ENCODE results near the gene DBP. TPM values are rescaled to one million over a fixed set of nuclear protein-coding genes. Genes with fewer than 3 reads are reported as not detected.

Gene DBP
- total and polyA plus RNA-seq, 2 donors (not counting 1 experiment from before 2014, with no cell fraction given), result 4.8 to 23.6 TPM

- H3K27me3 ChIP-seq (ENCODE audit: control insufficient read depth, insufficient read depth, low read length), result no peaks in the 10 kb centered on the region
- H3K9ac ChIP-seq (ENCODE audit: insufficient read depth, low read length), result no peak overlapping the region
- no peak for DNase-seq (ENCODE audit: low read depth in 2 of 2)
- H3K79me2 ChIP-seq (ENCODE audit: control insufficient read depth, insufficient read depth, low read length), result no peaks in the 10 kb centered on the region
- H3K4me1 ChIP-seq (ENCODE audit: control insufficient read depth, extremely low read depth, insufficient read depth, low read length), result peaks cover 8% of the 10 kb centered on the region
- no peak overlapping the region for H3K27ac ChIP-seq (ENCODE audit: insufficient read depth, low read length)
- H3K4me3 ChIP-seq (replicated peaks in 1 of 4; ENCODE audit: control extremely low read depth in 1 of 4, insufficient read depth in 1 of 4, low read depth in 3 of 4, low read length in 4 of 4), result no peak overlapping the region
- no peaks in the 10 kb centered on the region for H4K20me1 ChIP-seq (ENCODE audit: control insufficient read depth, extremely low read depth, insufficient read depth, low read length)
- no peak overlapping the region for H2AFZ ChIP-seq (ENCODE audit: low read length)
- H3K4me2 ChIP-seq (ENCODE audit: extremely low read depth, insufficient read depth, low read length), result no peak overlapping the region
- H3K36me3 ChIP-seq (ENCODE audit: control insufficient read depth, insufficient read depth, low read length), result no peaks in the 10 kb centered on the region
- TF ChIP-seq EZH2 (IDR thresholded peaks at IDR 0.05; ENCODE audit: low read length, missing control alignments) (no peak), CTCF (conservative IDR thresholded peaks at IDR 0.05 in 1 of 2, IDR thresholded peaks at IDR 0.05 in 1 of 2; ENCODE audit: low read depth in 1 of 2, low read length in 2 of 2) (no peak)
- H3K9me3 ChIP-seq (ENCODE audit: control insufficient read depth, insufficient read depth, low read depth, low read length), result no peaks in the 10 kb centered on the region
These were observed 5.7 kb upstream of the DBP start for GRCh38 chr19:48642862-48643261.

- no peak for DNase-seq (ENCODE audit: low read depth in 2 of 2)
- Histone ChIP-seq H4K20me1 (ENCODE audit: control insufficient read depth, extremely low read depth, insufficient read depth, low read length) (no peaks in the 10 kb centered on the region), H3K9me3 (ENCODE audit: control insufficient read depth, insufficient read depth, low read depth, low read length) (no peaks in the 10 kb centered on the region), H3K4me2 (ENCODE audit: extremely low read depth, insufficient read depth, low read length) (no peak overlapping the region), H3K4me3 (replicated peaks in 1 of 4; ENCODE audit: control extremely low read depth in 1 of 4, insufficient read depth in 1 of 4, low read depth in 3 of 4, low read length in 4 of 4) (no peak overlapping the region), H3K27ac (ENCODE audit: insufficient read depth, low read length) (no peak overlapping the region), H3K79me2 (ENCODE audit: control insufficient read depth, insufficient read depth, low read length) (no peaks in the 10 kb centered on the region), H3K9ac (ENCODE audit: insufficient read depth, low read length) (no peak overlapping the region), H3K4me1 (ENCODE audit: control insufficient read depth, extremely low read depth, insufficient read depth, low read length) (peaks cover 11% of the 10 kb centered on the region), H3K27me3 (ENCODE audit: control insufficient read depth, insufficient read depth, low read length) (no peaks in the 10 kb centered on the region), H3K36me3 (ENCODE audit: control insufficient read depth, insufficient read depth, low read length) (no peaks in the 10 kb centered on the region), H2AFZ (ENCODE audit: low read length) (no peak overlapping the region)
- TF ChIP-seq EZH2 (IDR thresholded peaks at IDR 0.05; ENCODE audit: low read length, missing control alignments) (no peak), CTCF (conservative IDR thresholded peaks at IDR 0.05 in 1 of 2, IDR thresholded peaks at IDR 0.05 in 1 of 2; ENCODE audit: low read depth in 1 of 2, low read length in 2 of 2) (no peak)
These were observed 4.7 kb upstream of the DBP start for GRCh38 chr19:48641850-48642249.

GRCh38 chr19:48639483-48640375 lies 2.5 kb upstream of the DBP start:
- Histone ChIP-seq H4K20me1 (ENCODE audit: control insufficient read depth, extremely low read depth, insufficient read depth, low read length) (no peaks in the 10 kb centered on the region), H3K9me3 (ENCODE audit: control insufficient read depth, insufficient read depth, low read depth, low read length) (no peaks in the 10 kb centered on the region), H3K9ac (ENCODE audit: insufficient read depth, low read length) (no peak overlapping the region), H3K27me3 (ENCODE audit: control insufficient read depth, insufficient read depth, low read length) (no peaks in the 10 kb centered on the region), H3K36me3 (ENCODE audit: control insufficient read depth, insufficient read depth, low read length) (no peaks in the 10 kb centered on the region), H3K27ac (ENCODE audit: insufficient read depth, low read length) (no peak overlapping the region), H3K4me2 (ENCODE audit: extremely low read depth, insufficient read depth, low read length) (no peak overlapping the region), H3K4me3 (replicated peaks in 1 of 4; ENCODE audit: control extremely low read depth in 1 of 4, insufficient read depth in 1 of 4, low read depth in 3 of 4, low read length in 4 of 4) (no peak overlapping the region), H2AFZ (ENCODE audit: low read length) (peak overlapping the region; percentile 46), H3K4me1 (ENCODE audit: control insufficient read depth, extremely low read depth, insufficient read depth, low read length) (peaks cover 18% of the 10 kb centered on the region), H3K79me2 (ENCODE audit: control insufficient read depth, insufficient read depth, low read length) (no peaks in the 10 kb centered on the region)
- no peak for TF ChIP-seq CTCF (conservative IDR thresholded peaks at IDR 0.05 in 1 of 2, IDR thresholded peaks at IDR 0.05 in 1 of 2; ENCODE audit: low read depth in 1 of 2, low read length in 2 of 2)
- DNase-seq (ENCODE audit: low read depth in 2 of 2), result no peak
